K562 (cell line): Measurements from ENCODE around the gene LRRC75A. TPM values are rescaled to one million over a fixed set of nuclear protein-coding genes. Genes with fewer than 3 reads are reported as not detected.

ENCODE experiments used
- ATF7 ChIP-seq: fragments of 450-650 bp; IDR thresholded peaks from 2 replicates; pipeline ENCODE4 v1.7.1; 2014; ENCODE audit warnings: mild to moderate bottlenecking, moderate library complexity
- DPF2 ChIP-seq: fragments of 450-650 bp; IDR thresholded peaks from 2 replicates; pipeline ENCODE4 v1.6.1; 2016
- ERF ChIP-seq: fragments of 450-650 bp; formaldehyde crosslinking; IDR thresholded peaks from 2 replicates; pipeline ENCODE4 v1.4.0; 2020; ENCODE audit warnings: mild to moderate bottlenecking, mixed read lengths
- NCOA4 ChIP-seq: fragments of 450-650 bp; IDR thresholded peaks from 2 replicates; pipeline ENCODE4 v1.6.1; 2018; ENCODE audit warnings: mild to moderate bottlenecking; ENCODE audit not compliant: partially characterized antibody
- NUFIP1 ChIP-seq: fragments of 450-650 bp; IDR thresholded peaks from 2 replicates; pipeline ENCODE4 v1.6.1; 2018; ENCODE audit not compliant: partially characterized antibody
- PKNOX1 ChIP-seq: fragments of 450-650 bp; IDR thresholded peaks from 2 replicates; pipeline ENCODE4 v1.6.1; 2016
- POLR2AphosphoS5 ChIP-seq: IDR thresholded peaks from 2 replicates; pipeline ENCODE4 v1.6.1; 2011; ENCODE audit warnings: mild to moderate bottlenecking, low read depth, low read length, moderate library complexity; ENCODE audit not compliant: control insufficient read depth, insufficient read depth
- SMAD4 ChIP-seq: fragments of 250-450 bp; sonication (Bioruptor Pico); conservative IDR thresholded peaks from 2 replicates; pipeline ENCODE4 v1.8.0; 2021; ENCODE audit warnings: inconsistent platforms, mild to moderate bottlenecking, moderate library complexity
- SMARCB1 ChIP-seq: IDR thresholded peaks from 2 replicates; pipeline ENCODE4 v1.6.1; 2011; ENCODE audit warnings: improper control_type of control experiment, low read depth; ENCODE audit not compliant: insufficient read length
- SRSF7 ChIP-seq: fragments of 200-400 bp; formaldehyde crosslinking; optimal IDR thresholded peaks from 2 replicates; pipeline ENCODE3; 2017; ENCODE audit warnings: mild to moderate bottlenecking, low read depth, low read length
- TCF3 ChIP-seq: sonication (generic); formaldehyde crosslinking; IDR thresholded peaks from 2 replicates; pipeline ENCODE4 v1.4.0; 2020; ENCODE audit warnings: mild to moderate bottlenecking, missing genetic modification reagents
- ZBED1 ChIP-seq: IDR thresholded peaks from 2 replicates; pipeline ENCODE4 v1.6.1; 2014
- ZBTB17 ChIP-seq: fragments of 450-650 bp; formaldehyde crosslinking; IDR thresholded peaks from 2 replicates; pipeline ENCODE4 v1.4.0; 2020; ENCODE audit warnings: mild to moderate bottlenecking
- ZBTB43 ChIP-seq: sonication (generic); formaldehyde crosslinking; IDR thresholded peaks from 2 replicates; pipeline ENCODE4 v1.8.0; 2023; ENCODE audit warnings: mild to moderate bottlenecking, missing genetic modification reagents
- ZNF239 ChIP-seq: fragments of 250-450 bp; sonication (Bioruptor Pico); IDR thresholded peaks from 2 replicates; pipeline ENCODE4 v1.4.0; 2020; ENCODE audit warnings: mild to moderate bottlenecking
- ZNF444 ChIP-seq: fragments of 250-450 bp; sonication (Bioruptor Pico); IDR thresholded peaks from 2 replicates; pipeline ENCODE4 v1.4.0; 2020; ENCODE audit warnings: mild to moderate bottlenecking, moderate library complexity
- ZNF764 ChIP-seq: fragments of 250-450 bp; sonication (Bioruptor Pico); IDR thresholded peaks from 2 replicates; pipeline ENCODE4 v1.4.0; 2020; ENCODE audit warnings: low read depth, mild to moderate bottlenecking, moderate library complexity
- polyA plus RNA-seq, 8 experiments: library from polyadenylated mRNA; depleted of rRNA in 4 of 8; stranded (reverse) in 5 of 8; unstranded in 3 of 8; fragments of >200 nt; fragmentation: Nextera tagmentation in 2 of 8; fragmentation: Illumina TruSeq in 1 of 8; extraction: Ambion mirVana in 2 of 8; extraction: Trizol in 1 of 8; gene quantifications; 2 replicates each; pipeline versions ENCODE4 v1.2.1 to v1.2.3, GENCODE V29; 2011 to 2014; ENCODE audit warnings: inconsistent platforms in 1 of 8, missing spikeins in 1 of 8
- total RNA-seq, 7 experiments: library from RNA; depleted of rRNA in 6 of 7; stranded (reverse); fragments of >200 nt in 6 of 7; fragmentation: Illumina TruSeq in 2 of 7; extraction: Trizol in 2 of 7; gene quantifications; 2 replicates each; pipeline versions ENCODE4 v1.2.1 to v1.2.3, GENCODE V29; 2011 to 2021; ENCODE audit warnings: low replicate concordance in 1 of 7
- TF ChIP-seq, protein P1 (sequence below), 2 experiments: fragments of 450-650 bp; IDR thresholded peaks; 2 replicates each; pipeline ENCODE4 v1.6.1; 2016
- TF ChIP-seq, protein P2 (sequence below): fragments of 250-450 bp; sonication (Bioruptor Pico); IDR thresholded peaks from 2 replicates; pipeline ENCODE4 v1.9.0; 2021; ENCODE audit warnings: mild to moderate bottlenecking, inconsistent platforms
- TF ChIP-seq, protein P3 (sequence below), 2 experiments: fragments of 450-650 bp; conservative IDR thresholded peaks; 2 replicates each; pipeline ENCODE4 v1.6.1; 2017; ENCODE audit warnings: mild to moderate bottlenecking in 2 of 2, moderate library complexity in 2 of 2

LRRC75A gene
- total and polyA plus RNA-seq, 9 of the 15 experiments (the other 6 are each of a cell fraction or from before 2014, with no cell fraction given): 0.04 to 0.34 (median 0.08) TPM; not detected in 5

- TF ChIP-seq, protein P1, sequence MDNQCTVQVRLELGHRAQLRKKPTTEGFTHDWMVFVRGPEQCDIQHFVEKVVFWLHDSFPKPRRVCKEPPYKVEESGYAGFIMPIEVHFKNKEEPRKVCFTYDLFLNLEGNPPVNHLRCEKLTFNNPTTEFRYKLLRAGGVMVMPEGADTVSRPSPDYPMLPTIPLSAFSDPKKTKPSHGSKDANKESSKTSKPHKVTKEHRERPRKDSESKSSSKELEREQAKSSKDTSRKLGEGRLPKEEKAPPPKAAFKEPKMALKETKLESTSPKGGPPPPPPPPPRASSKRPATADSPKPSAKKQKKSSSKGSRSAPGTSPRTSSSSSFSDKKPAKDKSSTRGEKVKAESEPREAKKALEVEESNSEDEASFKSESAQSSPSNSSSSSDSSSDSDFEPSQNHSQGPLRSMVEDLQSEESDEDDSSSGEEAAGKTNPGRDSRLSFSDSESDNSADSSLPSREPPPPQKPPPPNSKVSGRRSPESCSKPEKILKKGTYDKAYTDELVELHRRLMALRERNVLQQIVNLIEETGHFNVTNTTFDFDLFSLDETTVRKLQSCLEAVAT (IDR thresholded peaks at IDR 0.05): no peak
- TF ChIP-seq TCF3 (CRISPR knock-in tag): no peak
- no peak for TF ChIP-seq SMARCB1
- TF ChIP-seq ZNF764 (CRISPR knock-in tag): no peak
- TF ChIP-seq ZBTB17 (CRISPR knock-in tag): 0 out of 2 replicates have a peak, but pooled peaks have one; percentile 21
- no peak for TF ChIP-seq ZNF239
- no peak for TF ChIP-seq NCOA4
- 0 out of 2 replicates have a peak, but pooled peaks have one; percentile 15 for TF ChIP-seq DPF2
- TF ChIP-seq, protein P2, sequence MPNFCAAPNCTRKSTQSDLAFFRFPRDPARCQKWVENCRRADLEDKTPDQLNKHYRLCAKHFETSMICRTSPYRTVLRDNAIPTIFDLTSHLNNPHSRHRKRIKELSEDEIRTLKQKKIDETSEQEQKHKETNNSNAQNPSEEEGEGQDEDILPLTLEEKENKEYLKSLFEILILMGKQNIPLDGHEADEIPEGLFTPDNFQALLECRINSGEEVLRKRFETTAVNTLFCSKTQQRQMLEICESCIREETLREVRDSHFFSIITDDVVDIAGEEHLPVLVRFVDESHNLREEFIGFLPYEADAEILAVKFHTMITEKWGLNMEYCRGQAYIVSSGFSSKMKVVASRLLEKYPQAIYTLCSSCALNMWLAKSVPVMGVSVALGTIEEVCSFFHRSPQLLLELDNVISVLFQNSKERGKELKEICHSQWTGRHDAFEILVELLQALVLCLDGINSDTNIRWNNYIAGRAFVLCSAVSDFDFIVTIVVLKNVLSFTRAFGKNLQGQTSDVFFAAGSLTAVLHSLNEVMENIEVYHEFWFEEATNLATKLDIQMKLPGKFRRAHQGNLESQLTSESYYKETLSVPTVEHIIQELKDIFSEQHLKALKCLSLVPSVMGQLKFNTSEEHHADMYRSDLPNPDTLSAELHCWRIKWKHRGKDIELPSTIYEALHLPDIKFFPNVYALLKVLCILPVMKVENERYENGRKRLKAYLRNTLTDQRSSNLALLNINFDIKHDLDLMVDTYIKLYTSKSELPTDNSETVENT (CRISPR knock-in tag): no peak
- TF ChIP-seq SRSF7: no peak
- no peak for TF ChIP-seq ATF7
- TF ChIP-seq SMAD4 (CRISPR knock-in tag): no peak
- no peak for TF ChIP-seq ZBTB43 (CRISPR knock-in tag)
- TF ChIP-seq ERF (CRISPR knock-in tag): no peak
- no peak for TF ChIP-seq ZBED1
- TF ChIP-seq POLR2AphosphoS5: 0 out of 2 replicates have a peak, but pooled peaks have one; percentile 45
- peak; percentile 22; the same call in 1 of the 2 replicates for TF ChIP-seq PKNOX1
- TF ChIP-seq NUFIP1: no peak
- TF ChIP-seq ZNF444 (CRISPR knock-in tag): no peak
- TF ChIP-seq, protein P3, sequence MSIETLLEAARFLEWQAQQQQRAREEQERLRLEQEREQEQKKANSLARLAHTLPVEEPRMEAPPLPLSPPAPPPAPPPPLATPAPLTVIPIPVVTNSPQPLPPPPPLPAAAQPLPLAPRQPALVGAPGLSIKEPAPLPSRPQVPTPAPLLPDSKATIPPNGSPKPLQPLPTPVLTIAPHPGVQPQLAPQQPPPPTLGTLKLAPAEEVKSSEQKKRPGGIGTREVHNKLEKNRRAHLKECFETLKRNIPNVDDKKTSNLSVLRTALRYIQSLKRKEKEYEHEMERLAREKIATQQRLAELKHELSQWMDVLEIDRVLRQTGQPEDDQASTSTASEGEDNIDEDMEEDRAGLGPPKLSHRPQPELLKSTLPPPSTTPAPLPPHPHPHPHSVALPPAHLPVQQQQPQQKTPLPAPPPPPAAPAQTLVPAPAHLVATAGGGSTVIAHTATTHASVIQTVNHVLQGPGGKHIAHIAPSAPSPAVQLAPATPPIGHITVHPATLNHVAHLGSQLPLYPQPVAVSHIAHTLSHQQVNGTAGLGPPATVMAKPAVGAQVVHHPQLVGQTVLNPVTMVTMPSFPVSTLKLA (conservative IDR thresholded peaks at IDR 0.05): peak in 1 of 2 experiments; percentile 43; a peak in 1 of 4 replicates
These were observed 76.7 kb downstream of the LRRC75A start, which contains the start of gene TRPV2 (continued) for GRCh38 chr17:16415031-16415924.
